ELF-1 (cell line): Measurements from ENCODE around the gene CLEC16A.

Source experiments
- DNase-seq: peaks from one replicate; pipeline ENCODE4 v3.0.0-alpha.2; 2016; ENCODE audit warnings: low read depth, low spot score

Gene CLEC16A

DNA sequence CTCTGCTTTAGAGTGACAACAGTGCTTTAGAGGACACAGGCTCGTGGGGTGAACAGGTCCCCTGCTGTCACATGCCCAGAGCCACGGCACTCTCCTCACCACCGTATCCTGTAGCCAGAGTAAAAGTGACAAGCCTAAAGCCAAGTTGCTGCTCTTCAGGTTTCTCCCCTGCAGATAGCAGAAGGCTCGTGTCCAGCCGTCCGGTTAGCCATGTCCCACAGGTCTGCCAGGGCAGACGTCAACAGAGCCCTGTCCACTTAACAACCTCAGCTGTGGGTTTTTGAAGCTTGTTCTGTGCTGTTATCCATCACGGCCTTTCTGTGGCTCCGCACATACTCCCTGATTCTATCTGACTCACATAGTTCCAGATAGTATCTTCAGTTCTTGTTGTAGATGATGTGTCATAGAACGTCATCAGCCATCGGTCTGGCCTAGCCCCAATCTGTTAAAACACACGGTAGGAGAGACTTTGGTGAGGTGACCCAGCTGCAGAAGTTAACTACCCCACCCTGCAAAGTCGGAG is 211.0 kb downstream of the CLEC16A start:
- DNase-seq, result no peak

DNA sequence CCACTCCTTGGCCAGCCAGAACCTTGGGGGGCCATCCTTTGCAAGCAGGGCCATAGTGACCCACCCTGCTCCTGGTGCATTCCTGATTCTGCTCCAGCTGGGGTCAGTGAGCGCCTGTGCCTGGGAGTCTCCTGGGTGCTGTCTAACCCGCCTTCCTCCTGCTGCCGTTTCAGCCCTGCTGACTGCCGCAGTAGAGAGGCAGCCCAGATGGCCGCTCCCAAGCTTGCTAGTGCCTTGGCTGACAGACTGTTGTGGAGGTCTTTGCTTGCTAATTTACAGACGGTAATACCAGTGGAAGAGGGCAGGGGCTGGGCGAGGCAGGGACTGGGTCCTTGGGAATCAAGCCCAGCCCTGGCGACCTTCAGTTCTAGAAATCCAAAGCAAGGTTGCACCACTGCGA is 212.0 kb downstream of the CLEC16A start:
- DNase-seq, result no peak

DNA sequence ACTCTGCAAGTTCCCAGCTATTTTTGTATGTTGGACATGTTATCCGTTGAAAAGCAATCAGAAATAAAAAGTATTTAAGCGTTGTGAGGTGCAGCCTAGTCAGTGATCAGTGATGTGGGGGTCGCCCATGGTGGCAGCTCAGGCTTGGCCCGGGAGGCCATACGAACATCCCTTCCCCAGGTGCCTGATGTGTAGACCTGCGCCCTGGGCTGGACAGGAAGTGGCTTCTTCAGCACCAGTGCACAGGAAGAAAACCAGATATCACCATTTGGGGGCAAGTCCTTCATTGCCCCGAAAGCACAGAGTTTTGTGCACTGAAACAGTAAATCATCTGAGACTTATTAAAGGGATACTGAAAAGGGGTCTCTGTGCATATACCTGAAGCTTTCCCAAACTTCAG is 212.8 kb downstream of the CLEC16A start:
- no peak for DNase-seq

DNA sequence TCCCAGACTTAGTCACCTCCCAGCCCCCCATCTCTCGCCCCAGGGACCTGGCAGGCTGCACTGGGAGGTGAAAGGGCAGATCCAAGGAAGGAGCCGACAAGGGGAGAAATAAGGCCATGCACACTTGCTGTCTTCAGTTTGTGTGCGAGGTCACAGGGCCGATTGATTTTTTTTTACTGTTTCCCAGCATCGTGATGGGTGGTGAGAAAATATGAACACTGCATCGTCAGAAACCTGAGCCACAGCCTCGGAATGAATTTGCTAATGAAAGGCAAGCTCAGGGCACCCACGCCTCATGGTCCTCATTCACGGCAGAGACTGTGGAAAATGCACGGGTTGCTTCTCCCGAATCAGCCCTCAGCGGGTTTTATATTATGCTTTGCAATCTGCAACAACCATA is 213.7 kb downstream of the CLEC16A start:
- DNase-seq, result no peak

DNA sequence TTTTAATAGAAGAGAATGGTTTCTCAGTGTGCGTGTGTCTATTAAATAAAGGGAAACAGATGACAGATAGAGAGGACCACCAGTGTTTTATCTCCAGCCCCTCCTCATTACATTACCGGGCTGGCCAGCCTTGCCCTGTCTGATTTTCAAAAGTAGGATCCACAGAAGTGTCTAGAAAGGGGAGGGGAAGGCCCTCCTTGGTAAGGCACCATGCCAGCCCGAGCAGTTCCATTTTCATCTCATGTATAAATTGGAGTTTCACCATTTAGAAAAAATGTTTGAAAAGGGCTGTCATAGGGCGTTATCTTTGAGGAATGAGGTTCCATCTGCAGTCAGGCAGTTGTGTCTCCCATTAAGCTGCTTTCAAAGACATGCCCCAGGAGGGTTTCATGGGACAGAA is 214.9 kb downstream of the CLEC16A start:
- no peak for DNase-seq

DNA sequence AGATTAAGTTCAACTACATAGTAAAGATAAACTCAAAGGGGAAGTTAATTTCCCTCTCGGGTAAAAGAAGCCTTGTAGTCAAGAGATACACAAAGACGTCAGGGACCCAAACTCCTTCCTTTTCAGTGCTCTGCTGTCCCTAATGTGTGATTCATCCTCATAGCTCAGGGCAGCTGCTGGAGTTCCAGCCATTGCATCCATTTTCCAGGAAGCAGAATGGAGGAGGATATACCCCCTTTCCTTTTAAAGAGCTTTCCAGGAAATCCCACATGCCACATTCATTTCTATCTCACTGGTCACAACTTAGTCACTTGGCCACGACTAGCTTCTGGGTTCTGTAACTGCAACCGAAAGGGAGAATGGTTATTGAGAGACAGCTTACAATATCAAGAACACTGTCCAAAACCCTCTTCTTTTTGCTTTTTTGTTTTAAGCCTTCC is 216.3 kb downstream of the CLEC16A start:
- DNase-seq, result no peak

DNA sequence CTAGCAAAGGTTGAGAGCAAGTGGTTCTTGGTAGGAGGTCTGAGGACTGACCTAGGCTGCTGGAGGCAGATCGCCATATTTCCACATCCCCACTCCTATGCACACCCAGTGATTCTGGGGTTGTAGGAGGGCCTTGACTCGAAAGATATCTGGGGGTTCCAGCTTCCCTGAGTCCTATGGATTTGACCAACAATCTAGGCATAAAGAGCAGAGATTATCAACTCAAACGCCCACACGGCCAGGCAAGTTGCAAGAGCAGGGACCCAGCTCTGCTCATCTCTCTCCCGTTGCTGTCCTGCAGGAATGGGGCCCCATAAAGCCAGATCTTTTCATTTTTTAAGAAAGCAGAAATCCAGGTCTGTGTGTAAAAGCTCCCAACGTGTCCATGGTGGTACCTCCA is 217.1 kb downstream of the CLEC16A start:
- DNase-seq, result no peak

DNA sequence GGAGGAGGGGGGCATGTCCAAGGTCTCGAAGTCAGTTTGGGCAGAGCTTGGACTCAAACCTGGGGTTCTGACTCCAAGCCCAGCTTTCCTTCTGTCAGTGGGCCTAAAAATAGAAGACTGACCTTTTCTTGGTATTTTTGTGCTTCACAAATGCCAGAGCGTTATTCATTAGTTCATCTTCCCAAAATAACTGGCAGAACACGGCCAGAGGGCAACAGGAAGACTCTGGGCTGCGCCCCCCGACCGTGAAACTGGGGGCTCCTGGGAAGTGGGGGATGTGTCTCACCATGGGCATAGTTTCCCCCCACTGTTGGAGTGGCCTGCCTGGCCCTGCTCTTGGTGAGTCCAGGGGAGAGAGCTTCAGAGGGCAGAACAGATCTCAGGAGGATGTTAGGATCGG is 217.6 kb downstream of the CLEC16A start:
- no peak for DNase-seq

DNA sequence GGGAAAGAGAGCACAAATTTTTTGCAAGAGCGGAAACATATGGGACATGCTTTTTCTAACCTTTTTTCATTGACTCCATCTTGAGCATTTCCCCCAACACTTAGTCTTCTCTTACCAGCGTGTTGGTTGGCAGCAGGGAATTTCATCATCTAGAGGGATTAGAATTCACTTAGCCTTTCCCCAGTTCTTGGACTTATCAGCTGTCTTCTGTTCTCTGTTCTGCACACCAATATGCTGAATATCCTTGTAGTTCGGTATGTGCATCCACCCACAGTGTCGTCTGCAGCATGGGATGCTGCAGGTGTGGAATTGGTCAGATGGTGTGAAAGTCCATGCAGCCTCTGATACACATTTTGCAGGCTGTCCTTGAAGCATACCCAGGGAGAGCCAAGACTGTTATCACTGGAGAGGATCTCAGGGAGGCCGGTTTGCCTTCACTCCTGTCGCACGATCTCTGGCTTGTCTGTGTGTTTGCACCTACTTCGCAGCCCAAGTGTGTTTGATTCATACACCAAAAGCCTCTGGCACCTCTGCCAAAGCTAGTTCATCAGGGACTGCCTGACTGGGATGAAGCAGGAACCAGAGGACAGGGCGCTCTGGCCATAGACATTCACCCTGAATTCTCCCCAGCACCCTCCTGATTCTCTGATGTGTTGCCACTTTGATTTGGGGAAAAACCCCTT is 218.4 kb downstream of the CLEC16A start:
- DNase-seq, result no peak

DNA sequence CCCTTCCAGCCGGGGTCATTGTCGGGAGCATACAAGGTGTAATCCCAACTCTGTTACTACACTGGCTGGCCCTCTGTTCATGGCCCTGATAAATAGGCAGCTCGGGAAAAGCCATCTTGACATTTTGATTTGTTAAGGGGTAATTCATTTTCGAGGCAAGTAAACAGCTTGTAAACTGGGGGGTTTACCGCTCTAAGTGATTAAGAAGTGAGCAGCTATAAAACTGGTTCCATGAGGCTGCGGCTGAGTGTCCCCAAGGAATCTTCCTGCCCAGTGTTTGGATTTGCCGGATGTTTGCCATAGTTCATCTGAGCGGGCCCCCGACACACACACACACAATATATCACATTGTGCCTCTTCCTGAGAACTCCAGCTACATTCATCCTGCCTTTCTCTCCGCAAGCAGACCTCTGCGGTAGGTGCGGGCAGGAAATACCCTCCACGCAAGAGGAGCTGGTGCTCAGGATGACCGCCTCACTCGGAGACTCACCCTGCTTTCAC is 219.4 kb downstream of the CLEC16A start:
- DNase-seq, result no peak

DNA sequence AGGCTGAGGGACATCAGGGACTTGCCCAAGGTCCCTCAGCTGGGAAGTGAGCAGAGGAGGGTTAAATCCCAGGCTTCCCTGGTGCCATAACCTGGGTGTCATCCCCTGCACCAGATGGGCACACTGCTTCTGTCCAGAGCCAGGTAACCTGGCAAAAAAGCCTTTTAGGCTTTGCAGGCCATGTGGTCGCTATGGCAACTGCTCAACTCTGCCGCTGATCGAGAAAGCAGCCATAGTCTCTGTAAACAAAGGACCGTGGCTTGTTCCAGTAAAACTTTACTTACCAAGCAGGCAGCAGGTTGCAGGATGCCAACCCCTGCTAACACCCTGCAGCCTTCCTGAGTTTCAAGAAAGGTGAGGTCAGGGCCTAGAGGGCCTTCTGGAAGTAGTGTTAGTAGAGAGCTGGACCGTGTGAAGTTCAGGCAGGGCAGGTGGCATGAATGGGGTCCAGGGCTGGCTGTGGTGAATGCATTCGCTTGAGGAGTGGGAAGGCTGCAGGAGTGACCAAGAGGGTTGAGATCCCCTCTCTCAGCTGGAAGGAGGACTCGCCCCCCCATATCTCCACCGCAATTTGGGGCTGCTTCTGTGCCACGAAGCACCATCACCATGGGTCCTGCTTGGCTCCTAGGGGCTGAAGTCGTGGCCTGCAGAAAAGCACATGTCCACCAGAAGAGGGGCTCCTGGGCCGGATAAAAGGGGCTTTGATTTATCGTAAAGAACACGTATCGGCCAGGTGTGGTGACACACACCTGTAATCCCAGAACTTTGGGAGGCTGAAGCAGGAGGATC is 220.3 kb downstream of the CLEC16A start:
- no peak for DNase-seq

DNA sequence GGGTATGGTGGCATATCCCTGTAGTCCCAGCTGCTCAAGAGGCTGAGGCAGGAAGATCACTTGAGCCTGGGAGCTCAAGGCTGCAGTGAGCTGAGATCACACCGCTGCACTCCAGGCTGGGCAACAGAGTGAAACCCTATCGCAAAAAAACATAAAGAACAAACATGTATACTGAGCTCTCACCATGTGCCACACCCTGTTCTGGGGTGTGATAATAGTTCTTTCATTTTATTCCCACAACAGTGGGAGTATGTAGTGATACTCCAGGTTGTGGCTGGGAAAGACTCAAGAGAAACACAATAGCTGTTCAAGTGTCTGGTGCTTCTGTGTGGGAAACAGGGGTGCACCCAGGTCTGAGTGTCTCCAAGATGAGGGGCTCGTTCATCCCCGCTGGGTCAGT is 221.0 kb downstream of the CLEC16A start:
- DNase-seq, result no peak

DNA sequence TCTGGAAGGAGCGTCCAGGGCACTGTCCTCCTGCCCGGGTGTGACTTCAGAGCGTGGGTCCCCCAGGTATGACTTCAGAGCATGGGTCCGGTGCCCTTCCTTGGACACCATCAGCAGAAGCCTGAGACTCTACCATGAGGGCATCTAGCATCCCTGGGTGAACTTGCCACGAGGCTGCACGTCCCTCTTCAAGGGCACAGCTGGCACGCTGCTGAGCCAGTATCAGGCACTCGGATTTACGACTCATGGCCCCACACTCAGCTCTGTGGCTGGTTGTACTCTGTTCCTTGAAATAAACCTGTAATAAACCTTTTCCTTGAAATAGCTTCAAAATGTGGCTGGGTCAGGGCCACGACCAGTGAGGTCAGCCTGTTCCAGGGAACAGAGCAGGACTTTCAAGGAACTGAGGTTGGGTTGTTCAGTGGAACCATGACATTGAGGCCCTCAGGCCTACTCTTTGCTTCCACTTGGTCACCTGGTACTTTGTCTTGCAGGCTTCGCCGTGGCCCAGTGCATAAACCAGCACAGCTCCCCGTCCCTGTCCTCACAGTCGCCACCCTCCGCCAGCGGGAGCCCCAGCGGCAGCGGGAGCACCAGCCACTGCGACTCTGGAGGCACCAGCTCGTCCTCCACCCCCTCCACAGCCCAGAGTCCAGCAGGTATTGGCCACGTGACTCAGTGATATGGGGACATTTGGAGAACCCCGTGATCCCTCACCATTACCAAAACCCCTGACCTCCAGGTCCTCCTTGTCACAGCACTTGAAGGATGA is 221.7 kb downstream of the CLEC16A start:
- no peak for DNase-seq

DNA sequence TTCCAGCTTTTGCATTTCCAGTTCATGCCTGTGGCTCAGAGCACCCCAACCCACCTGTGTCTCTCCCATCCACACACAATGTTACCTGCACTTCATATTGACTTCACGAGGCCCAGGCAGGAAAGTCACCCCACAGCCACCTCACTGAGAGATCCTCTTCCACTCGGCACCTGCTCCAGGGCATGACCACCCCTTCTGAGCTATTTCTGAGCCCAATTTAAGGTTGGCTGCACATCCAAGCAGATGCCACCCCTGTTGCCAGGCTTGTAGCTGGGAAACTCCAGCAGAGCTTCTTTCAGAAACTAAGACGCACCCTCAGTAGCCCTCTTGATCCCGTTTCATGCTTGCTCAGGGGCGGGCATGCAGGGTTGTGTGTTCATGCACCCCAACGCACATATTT is 223.2 kb downstream of the CLEC16A start:
- no peak for DNase-seq

DNA sequence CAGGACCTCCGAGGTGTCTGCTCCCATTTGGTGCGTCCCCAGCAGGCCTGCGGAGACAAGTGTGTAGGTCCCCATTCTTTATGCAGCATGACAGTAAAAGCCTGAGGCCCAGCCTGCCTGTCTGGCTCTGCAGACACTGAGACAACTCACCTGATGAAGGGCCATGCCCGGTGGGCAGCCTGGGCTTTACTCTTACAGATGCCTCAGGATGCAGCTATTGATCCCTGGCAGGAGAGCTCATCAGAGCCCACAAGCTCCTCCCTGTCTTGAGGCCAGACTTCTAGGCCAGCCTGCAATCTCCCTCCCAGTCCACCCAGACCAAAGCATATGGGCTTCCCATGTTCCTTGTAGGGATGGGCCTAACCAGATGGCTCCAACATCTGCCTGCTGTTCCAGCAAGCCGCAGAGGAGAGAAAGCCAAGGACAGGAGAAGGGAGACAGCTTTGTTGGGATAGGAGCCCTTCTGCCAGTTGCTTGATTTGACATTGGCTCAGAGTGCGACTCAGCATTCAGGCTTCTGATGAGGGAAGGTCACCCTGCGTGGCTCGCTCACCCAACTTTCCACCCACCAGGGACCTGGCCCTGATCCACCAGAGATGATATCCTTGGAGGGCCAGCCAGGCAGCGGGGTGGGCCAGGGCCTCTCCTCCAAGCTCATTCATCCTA is 224.2 kb downstream of the CLEC16A start:
- DNase-seq, result no peak

DNA sequence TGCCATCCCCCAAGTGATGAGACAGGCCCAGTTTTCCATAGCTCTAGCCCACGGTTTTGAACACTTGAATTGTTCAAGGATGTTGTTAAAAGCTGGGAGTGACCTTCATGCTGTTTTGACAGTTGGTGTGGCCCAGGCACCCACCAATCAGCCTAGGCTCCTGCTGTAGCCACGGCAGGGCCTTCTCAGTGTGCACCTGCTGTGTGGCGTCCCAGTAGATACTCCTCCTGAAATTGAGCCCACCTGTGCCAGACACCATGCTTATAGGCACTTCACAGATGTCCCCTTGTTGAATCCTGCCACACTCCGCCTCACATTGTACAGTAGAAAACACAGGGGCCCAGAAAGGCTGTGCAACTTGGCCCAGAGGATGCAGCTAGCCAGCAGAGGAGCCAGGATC is 225.3 kb downstream of the CLEC16A start:
- no peak for DNase-seq

DNA sequence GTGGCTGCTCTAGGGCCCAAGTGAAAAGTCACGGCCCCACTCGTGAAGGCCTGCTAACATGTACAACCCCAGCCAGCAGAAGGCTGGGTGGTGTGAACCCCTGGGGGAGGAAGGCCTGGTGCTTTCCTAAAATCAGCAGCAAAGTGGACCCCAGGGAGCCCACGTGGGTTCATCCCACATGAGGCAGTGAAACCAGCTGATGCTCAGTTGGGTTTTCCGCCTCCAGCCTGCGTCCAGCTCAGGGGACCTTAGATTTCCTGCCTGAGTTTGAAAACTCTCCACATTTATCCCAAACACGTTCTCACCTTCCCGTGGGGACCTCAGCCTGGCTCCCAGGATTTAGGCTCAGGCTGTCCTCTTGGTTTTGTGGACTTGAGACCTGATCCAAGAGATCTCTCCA is 225.8 kb downstream of the CLEC16A start:
- DNase-seq, result no peak

DNA sequence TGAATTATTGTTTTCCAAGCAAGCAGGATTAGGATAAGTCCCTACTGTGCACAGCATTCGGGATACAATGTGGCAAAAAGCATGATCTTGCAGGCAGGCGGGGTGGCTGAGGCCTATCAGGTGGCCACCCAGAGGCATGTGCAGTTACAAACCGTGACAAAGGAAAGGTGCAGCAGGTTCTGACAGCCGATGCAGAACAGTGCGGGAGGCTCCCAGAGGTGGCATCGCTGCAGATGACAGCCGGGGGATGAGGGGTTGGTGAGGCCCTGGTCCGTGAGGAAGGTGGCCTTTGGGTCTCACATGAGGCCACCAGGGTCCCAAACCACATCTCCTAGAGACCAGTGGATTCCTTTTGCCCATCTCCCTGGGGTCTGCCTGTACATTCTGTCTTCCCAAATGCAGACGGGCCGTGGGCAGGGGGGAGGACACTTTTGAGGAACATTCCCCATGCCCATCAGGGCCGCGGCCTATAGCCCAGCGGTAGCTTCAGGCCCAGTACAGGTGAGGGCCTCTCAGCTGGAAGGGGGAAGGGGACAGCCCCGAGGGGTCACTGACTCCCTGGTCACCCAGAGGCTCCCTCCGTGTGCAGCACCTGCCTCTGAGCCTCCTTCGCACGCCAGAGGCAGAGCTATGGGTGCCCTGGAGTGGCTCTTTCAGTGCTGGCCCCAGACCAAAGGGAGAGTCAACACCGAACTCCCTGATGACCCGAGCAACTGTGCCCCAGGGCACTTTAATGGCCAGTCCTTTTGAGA is 226.5 kb downstream of the CLEC16A start:
- no peak for DNase-seq

DNA sequence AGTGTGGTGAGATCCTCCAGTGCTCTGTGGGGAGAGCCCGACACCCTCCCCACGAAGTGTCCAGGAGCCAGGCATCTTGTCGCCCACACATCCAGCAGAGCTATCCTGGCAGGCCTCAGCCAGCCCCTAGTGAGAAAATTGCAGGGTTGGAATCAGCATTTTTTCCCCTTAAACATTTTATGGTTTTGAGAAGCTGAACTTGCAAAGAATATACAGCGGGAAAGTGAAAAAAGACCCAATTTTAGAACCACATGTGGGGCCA is 227.0 kb downstream of the CLEC16A start:
- DNase-seq, result no peak

DNA sequence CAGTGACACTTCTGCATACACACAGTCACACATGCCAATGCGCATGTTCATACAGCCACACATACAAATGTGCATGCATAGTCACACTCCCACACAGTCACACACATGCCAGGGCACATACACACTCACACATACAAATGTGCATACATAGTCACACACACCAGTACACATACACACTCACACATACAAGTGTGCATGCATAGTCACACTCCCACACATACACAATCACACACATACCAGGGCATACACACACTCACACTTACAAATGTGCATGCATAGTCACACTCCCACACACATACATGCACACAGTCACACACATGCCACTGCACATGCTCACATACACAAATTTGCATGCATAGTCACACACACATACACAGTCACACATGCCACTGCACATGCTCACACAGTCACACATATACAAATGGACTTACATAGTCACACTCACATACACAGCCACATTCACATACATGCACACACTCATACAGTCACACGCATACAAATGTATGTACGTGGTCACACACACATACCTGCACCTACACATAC is 227.5 kb downstream of the CLEC16A start:
- DNase-seq, result no peak

DNA sequence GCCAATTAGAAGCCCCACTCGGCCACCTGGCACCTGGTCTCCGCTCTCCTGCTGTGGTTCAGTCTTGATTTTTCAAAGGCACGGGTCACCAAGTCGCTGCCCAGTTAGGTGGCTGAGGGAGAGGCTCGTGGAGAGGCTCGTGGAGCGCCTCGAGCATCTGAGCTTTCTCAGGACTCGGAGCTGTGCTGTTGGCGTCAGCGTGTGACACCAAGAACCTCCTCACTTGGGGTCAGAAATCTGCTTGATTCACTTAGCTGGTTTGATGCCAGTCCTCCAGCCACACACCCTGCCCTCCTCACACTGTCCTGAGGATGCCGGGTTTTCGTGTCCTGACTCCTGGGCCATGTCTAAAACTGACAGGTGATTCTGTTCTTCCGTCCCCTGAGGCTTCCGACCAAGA is 229.1 kb downstream of the CLEC16A start:
- DNase-seq, result no peak
